Left lung (tissue), 10 donors: ENCODE data around the gene ZC3HAV1L. TPM values are rescaled to one million over a fixed set of nuclear protein-coding genes. Genes with fewer than 3 reads are reported as not detected.
A peak's percentile ranks its signal among the peaks of the same experiment; 100 is the strongest.

Experiments
- ATAC-seq: fragments of 200-7000 bp; cut with Tn5 transposase; one replicate; pipeline ENCODE4 v1.9.1; 2020; ENCODE audit warnings: moderate library complexity
- DNase-seq, 4 donors: peaks; one replicate each; pipeline ENCODE4 v3.0.0-alpha.2; 2013 to 2020
- H3K27ac ChIP-seq, 2 donors: fragments of 200-600 bp; sonication (generic) in 1 of 2; one replicate each; pipeline versions ENCODE4 v1.5.0 to v1.8.0; 2020 to 2021
- H3K27me3 ChIP-seq, 2 donors: fragments of 200-600 bp; sonication (generic) in 1 of 2; one replicate each; pipeline versions ENCODE4 v1.5.0 to v1.8.0; 2020 to 2021
- H3K36me3 ChIP-seq, 2 donors: fragments of 200-600 bp; sonication (generic) in 1 of 2; one replicate each; pipeline versions ENCODE4 v1.5.0 to v1.8.0; 2020 to 2021
- H3K4me1 ChIP-seq, 2 donors: fragments of 200-600 bp; one replicate each; pipeline ENCODE4 v1.8.0; 2021
- H3K4me3 ChIP-seq, 2 donors: fragments of 200-600 bp; sonication (generic) in 1 of 2; one replicate each; pipeline versions ENCODE4 v1.5.0 to v1.8.0; 2020 to 2021; ENCODE audit warnings: mild to moderate bottlenecking in 1 of 2
- H3K9me3 ChIP-seq, 2 donors: fragments of 200-600 bp; sonication (generic) in 1 of 2; one replicate each; pipeline versions ENCODE4 v1.5.0 to v1.8.0; 2020 to 2021
- CTCF ChIP-seq, 2 donors: fragments of 200-600 bp; sonication (generic) in 1 of 2; IDR thresholded peaks; one replicate each; pipeline versions ENCODE4 v1.5.0 to v1.8.0; 2021; ENCODE audit warnings: antibody characterized with exemption in 2 of 2
- intact Hi-C, 2 donors: fragments of 100-400 bp; cut with DNase I; formaldehyde crosslinking; loops; one replicate each; pipeline versions ENCODE4 v1.11.2 to v1.14.2; 2022
- polyA plus RNA-seq, 6 donors: library from polyadenylated mRNA; unstranded; fragments of 120-200 nt; gene quantifications; one replicate each; pipeline ENCODE4 v1.2.1, GENCODE V29; 2013; ENCODE audit not compliant: insufficient read length in 6 of 6
- total RNA-seq, 2 donors: library from RNA; stranded (reverse); fragmentation: NEBNext Ultra II Directional; extraction: Animal tissue kit (Norgen Biotek cat#: 25700); gene quantifications; one replicate each; pipeline ENCODE4 v1.2.1, GENCODE V29; 2021
- donor health status: DM: no; HTN: yes; CAD: no.
- donor health status: DM: no; HTN: no; CAD: no.

Gene ZC3HAV1L
- total and polyA plus RNA-seq, 8 donors, result 8.4 to 27.9 (median 23.9) TPM

GRCh38 chr7:139004321-139005090, 31.3 kb downstream of the ZC3HAV1L start:
- no peak for ATAC-seq
- no peak overlapping the region for H3K4me3 ChIP-seq

GRCh38 chr7:138999414-138999813, 36.4 kb downstream of the ZC3HAV1L start:
- no peak overlapping the region for H3K27ac ChIP-seq
- H3K27me3 ChIP-seq, result no peaks in the 10 kb centered on the region
- no peaks in the 10 kb centered on the region for H3K36me3 ChIP-seq
- DNase-seq (no peak), ATAC-seq (no peak)
- H3K4me1 ChIP-seq, result no peaks in the 10 kb centered on the region
- H3K4me3 ChIP-seq, result no peak overlapping the region
- TF ChIP-seq CTCF (IDR thresholded peaks at IDR 0.05), result no peak
- intact Hi-C loops, result no loop called here
- peaks cover 0 to 10% of the 10 kb centered on the region in 2 donors for H3K9me3 ChIP-seq

More at GRCh38 chr7:139004321-139005090, 31.3 kb downstream of the ZC3HAV1L start:
- no peak overlapping the region for H3K27ac ChIP-seq
- TF ChIP-seq CTCF (IDR thresholded peaks at IDR 0.05), result no peak
- no peaks in the 10 kb centered on the region for H3K4me1 ChIP-seq
- no peaks in the 10 kb centered on the region for H3K36me3 ChIP-seq
- intact Hi-C loops, result no loop called here
- no peaks in the 10 kb centered on the region for H3K27me3 ChIP-seq
- DNase-seq, result no peak
- peaks cover 0 to 16% of the 10 kb centered on the region in 2 donors for H3K9me3 ChIP-seq

- no peaks in the 10 kb centered on the region for H3K27me3 ChIP-seq
- H3K36me3 ChIP-seq, result no peaks in the 10 kb centered on the region
- no peaks in the 10 kb centered on the region for H3K4me1 ChIP-seq
- intact Hi-C loops, result no loop called here
- H3K4me3 ChIP-seq, result no peak overlapping the region
- TF ChIP-seq CTCF (IDR thresholded peaks at IDR 0.05), result no peak
- ATAC-seq, result no peak
- H3K27ac ChIP-seq, result no peak overlapping the region
- peaks cover 0 to 9% of the 10 kb centered on the region in 2 donors for H3K9me3 ChIP-seq
- DNase-seq, result no peak
These were observed 43.8 kb downstream of the ZC3HAV1L start for GRCh38 chr7:138992052-138992531.

GRCh38 chr7:138987686-138988085, 48.2 kb downstream of the ZC3HAV1L start:
- peaks cover 0 to 3% of the 10 kb centered on the region in 2 donors for H3K27me3 ChIP-seq
- no peak for TF ChIP-seq CTCF (IDR thresholded peaks at IDR 0.05)
- intact Hi-C loops, result loop anchor here in 1 of 2 donors (10.0 kb wide), 1 partner anchor 103 kb away; no protein-coding TSS in a partner anchor
- DNase-seq (no peak), ATAC-seq (no peak)
- no peak overlapping the region for H3K27ac ChIP-seq
- no peaks in the 10 kb centered on the region for H3K36me3 ChIP-seq
- no peak overlapping the region for H3K4me3 ChIP-seq
- H3K4me1 ChIP-seq, result no peaks in the 10 kb centered on the region
- H3K9me3 ChIP-seq, result peaks cover 0 to 9% of the 10 kb centered on the region in 2 donors

GRCh38 chr7:138982204-138982623, 53.6 kb downstream of the ZC3HAV1L start:
- intact Hi-C loops, result loop anchor here in 1 of 2 donors (10.0 kb wide), 1 partner anchor 97 kb away; no protein-coding TSS in a partner anchor
- Histone ChIP-seq H3K9me3 (no peaks in the 10 kb centered on the region), H3K4me3 (peak overlapping the region in 1 of 2 donors; percentile 50), H3K27me3 (peaks cover 0 to 40% of the 10 kb centered on the region in 2 donors), H3K36me3 (no peaks in the 10 kb centered on the region), H3K4me1 (peaks cover 0 to 17% of the 10 kb centered on the region in 2 donors), H3K27ac (no peak overlapping the region)
- ATAC-seq (no peak), DNase-seq (no peak)
- TF ChIP-seq CTCF (IDR thresholded peaks at IDR 0.05), result no peak
